ENCODE results near the gene PKD1. TPM values are rescaled to one million over a fixed set of nuclear protein-coding genes. Genes with fewer than 3 reads are reported as not detected.

Gene PKD1
- total and polyA plus RNA-seq, 7 donors = 10.6 to 372 (median 81.6) TPM

DNA sequence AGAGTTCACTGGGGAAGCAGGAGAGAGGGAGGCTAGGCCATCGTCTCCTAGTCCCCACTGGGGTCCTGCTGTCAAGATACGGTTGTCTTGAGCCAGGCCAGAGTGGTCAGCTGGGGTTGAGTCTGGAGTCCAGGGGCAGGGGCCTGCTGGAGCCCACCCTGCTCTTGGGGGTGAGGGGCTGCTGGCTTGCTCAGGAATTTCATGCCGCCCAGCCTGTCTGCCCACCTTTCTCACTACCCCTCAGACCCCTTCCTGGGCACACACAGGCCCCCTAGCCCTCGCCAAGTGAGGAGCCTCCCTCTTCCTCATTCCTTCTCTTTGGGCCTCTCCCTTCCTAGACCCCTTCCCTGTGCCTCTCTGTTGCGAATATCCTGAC, 21.1 kb upstream of the PKD1 start:
- intact Hi-C loops (cut with DNase I) = loop anchor here (2.0 kb wide), 1 partner anchor 48 kb away; the partner anchor contains the start of gene MLST8
- TF ChIP-seq, protein P1, sequence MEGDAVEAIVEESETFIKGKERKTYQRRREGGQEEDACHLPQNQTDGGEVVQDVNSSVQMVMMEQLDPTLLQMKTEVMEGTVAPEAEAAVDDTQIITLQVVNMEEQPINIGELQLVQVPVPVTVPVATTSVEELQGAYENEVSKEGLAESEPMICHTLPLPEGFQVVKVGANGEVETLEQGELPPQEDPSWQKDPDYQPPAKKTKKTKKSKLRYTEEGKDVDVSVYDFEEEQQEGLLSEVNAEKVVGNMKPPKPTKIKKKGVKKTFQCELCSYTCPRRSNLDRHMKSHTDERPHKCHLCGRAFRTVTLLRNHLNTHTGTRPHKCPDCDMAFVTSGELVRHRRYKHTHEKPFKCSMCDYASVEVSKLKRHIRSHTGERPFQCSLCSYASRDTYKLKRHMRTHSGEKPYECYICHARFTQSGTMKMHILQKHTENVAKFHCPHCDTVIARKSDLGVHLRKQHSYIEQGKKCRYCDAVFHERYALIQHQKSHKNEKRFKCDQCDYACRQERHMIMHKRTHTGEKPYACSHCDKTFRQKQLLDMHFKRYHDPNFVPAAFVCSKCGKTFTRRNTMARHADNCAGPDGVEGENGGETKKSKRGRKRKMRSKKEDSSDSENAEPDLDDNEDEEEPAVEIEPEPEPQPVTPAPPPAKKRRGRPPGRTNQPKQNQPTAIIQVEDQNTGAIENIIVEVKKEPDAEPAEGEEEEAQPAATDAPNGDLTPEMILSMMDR (IDR thresholded peaks at IDR 0.05) = no peak
- no peak for TF ChIP-seq POLR2A (IDR thresholded peaks at IDR 0.05)
- no peak for TF ChIP-seq POLR2AphosphoS5 (IDR thresholded peaks at IDR 0.05)
- no peak for TF ChIP-seq EP300 (IDR thresholded peaks at IDR 0.05)
- peaks cover 0 to 90% (median 84%) of the 10 kb centered on the region in 4 donors for H3K4me1 ChIP-seq
- H3K36me3 ChIP-seq = no peaks in the 10 kb centered on the region
- peak overlapping the region; percentile 90 to 96 (median 94) for H3K27ac ChIP-seq
- H3K4me3 ChIP-seq = peak overlapping the region in 3 of 4 donors; percentile 74 to 76 (median 75)
- H3K27me3 ChIP-seq = no peaks in the 10 kb centered on the region
- 64 to 74% methylated on average over 5 of the region's 5 CpGs for WGBS, 2 donors
- H3K9me3 ChIP-seq = no peaks in the 10 kb centered on the region
- no peak for DNase-seq

DNA sequence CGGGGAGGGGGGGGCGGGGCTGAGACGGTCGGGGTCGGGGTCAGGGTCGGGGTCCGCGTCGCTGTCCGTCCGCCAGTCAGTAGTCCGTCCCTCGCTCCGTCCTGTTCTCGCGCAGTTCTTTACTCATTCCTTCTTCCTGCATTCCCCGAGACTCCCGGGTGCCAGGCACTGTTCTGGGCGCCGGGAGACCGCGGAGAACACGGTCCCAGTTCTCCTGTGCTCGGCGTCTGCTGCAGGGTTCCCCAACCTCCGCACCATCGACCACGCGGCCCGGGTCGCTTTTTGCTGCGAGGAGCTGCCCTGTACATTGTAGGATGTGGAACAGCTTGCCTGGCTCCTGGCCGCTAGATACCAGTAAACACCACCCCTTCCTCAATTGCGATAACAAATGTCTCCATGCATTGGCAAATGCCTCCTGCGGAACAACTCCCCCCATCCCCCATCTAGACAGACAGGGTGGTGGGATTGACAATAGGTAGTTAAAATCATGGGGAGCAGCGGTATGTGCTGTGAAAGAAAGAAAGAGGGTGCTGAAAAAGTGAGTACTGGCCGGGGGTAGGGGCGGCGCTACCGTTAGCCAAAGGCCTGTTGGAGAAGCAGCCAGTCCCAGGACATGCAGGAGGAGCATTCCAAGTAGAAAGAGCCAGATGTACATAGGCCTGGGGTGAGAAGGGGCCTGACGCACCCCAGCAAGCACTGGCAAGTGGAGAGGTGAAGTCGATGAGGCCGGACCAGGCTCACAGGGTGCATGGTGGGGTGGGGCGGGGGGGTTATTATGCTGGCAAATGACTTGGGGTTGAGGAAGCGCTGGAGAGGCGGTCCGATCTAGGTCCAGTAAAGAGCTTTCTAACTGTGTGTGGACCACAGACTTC, 20.5 kb upstream of the PKD1 start:
- H3K4me1 ChIP-seq = peaks cover 0 to 90% (median 84%) of the 10 kb centered on the region in 4 donors
- 5 to 8% methylated on average over 47 of the region's 47 CpGs for WGBS, 2 donors
- intact Hi-C loops (cut with DNase I) = loop anchor here (2.0 kb wide), 2 partner anchors 49 to 67 kb away; partner anchors contain the start of genes E4F1 and MLST8
- peaks cover 0 to 6% (median 2%) of the 10 kb centered on the region in 4 donors for H3K36me3 ChIP-seq
- no peaks in the 10 kb centered on the region for H3K27me3 ChIP-seq
- DNase-seq = no peak
- peak overlapping the region; percentile 51 to 76 (median 74) for H3K4me3 ChIP-seq
- H3K9me3 ChIP-seq = no peaks in the 10 kb centered on the region
- peak overlapping the region; percentile 90 to 96 (median 94) for H3K27ac ChIP-seq
- TF ChIP-seq POLR2AphosphoS5 (IDR thresholded peaks at IDR 0.05) (peak in 2 of 4 donors; percentile 35 to 56), EP300 (IDR thresholded peaks at IDR 0.05) (no peak)

DNA sequence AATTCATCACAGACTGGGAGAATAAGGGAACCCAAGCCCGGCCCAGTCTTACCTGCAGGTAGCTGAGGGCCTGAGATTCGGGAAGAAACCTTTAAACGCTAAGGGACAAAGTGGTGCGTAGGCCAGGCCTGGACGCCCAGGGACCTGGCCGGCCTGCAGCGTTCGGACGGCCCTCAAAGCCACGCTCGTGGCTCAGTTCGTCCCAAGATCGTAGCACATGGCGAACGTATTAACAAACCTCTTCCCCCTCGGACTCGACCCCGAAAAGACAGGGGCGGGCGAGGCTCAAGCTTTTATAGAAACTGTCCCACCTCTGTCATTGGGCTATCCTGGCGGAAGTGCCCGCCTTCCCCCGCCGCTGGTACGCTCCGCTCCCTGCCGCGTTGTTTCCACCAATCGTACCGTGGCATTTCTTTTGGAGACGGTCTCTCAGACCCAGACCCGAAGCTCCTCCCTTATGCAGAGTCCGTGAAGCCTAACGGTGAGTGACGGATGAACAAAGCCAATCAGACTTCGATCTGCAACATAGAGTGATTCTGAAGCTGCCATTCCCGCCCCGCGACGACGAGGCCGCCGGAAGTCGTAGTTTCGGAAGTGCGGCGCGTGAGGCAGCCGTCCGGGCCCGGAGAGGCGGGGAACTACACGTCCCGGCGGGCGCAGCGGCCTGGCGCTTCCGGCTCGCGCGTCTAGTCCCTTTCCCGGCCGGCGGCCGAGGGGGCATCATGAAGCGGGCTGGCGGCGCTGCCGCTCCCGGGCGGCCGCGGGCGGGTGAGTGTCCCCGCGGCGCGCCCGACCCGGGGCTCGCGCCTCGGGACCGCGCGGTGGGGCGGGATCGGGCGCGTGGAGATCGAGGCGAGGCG, 19.6 kb upstream of the PKD1 start, which contains the start of gene TRAF7:
Gene TRAF7 (plus strand): TSS at position 692 of the 860 bp plus-strand sequence. CDS start 8,139 bp downstream, outside the sequence.
- Histone ChIP-seq H3K4me1 (peaks cover 0 to 90% (median 84%) of the 10 kb centered on the region in 4 donors), H3K27me3 (no peaks in the 10 kb centered on the region), H3K27ac (peak within 1 kb of the TSS; percentile 90 to 96 (median 94)), H3K36me3 (peaks cover 0 to 8% (median 2%) of the 10 kb centered on the region in 4 donors), H3K4me3 (peak within 1 kb of the TSS; percentile 58 to 80 (median 76)), H3K9me3 (no peaks in the 10 kb centered on the region)
- peak; percentile 100 for DNase-seq
- TF ChIP-seq POLR2A (IDR thresholded peaks at IDR 0.05) (peak; percentile 100), POLR2AphosphoS5 (IDR thresholded peaks at IDR 0.05) (peak; percentile 100), EP300 (IDR thresholded peaks at IDR 0.05) (peak in 1 of 4 donors; percentile 59)
- TF ChIP-seq, protein P1 (IDR thresholded peaks at IDR 0.05) = no peak
- intact Hi-C loops (cut with DNase I) = loop anchor here (2.0 kb wide), 1 partner anchor 67 kb away; the partner anchor contains the start of gene E4F1
- 0% methylated on average over 94 of the region's 94 CpGs for WGBS, 2 donors

DNA sequence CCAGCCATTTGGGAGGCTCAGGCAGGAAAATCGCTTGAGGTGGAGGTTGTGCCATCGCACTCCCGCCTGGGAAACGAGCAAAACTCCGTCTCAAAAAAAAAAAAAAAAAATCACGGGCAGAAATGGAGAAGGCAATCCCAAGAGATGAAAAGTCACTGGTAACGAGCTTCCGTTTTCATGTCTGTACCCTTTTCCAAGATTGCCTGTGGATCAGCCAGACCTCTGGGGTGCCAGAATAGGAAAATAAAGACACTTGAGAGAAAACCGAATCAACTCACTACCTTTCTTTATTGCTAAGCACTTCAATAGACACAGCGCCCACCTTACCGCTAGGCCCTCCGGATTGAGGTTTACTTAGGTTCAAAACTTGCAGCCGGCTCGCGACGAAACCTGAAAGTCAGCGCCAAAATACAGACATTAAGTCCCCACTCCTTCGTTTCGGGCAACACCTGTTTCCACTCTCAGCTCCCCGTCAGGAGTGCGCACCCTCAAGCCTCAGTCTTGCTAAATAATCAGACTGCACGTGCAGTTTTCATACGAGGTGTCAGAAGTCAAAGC, 18.9 kb upstream of the PKD1 start:
- DNase-seq = no peak
- Histone ChIP-seq H3K36me3 (peaks cover 0 to 8% (median 2%) of the 10 kb centered on the region in 4 donors), H3K4me3 (peak overlapping the region; percentile 50 to 80 (median 68)), H3K4me1 (peaks cover 0 to 90% (median 81%) of the 10 kb centered on the region in 4 donors), H3K27ac (peak overlapping the region; percentile 76 to 88 (median 84)), H3K27me3 (no peaks in the 10 kb centered on the region), H3K9me3 (no peaks in the 10 kb centered on the region)
- WGBS, 2 donors = 1 to 2% methylated on average over 23 of the region's 23 CpGs
- TF ChIP-seq, protein P1 (IDR thresholded peaks at IDR 0.05) = no peak
- TF ChIP-seq POLR2A (IDR thresholded peaks at IDR 0.05) (no peak), EP300 (IDR thresholded peaks at IDR 0.05) (no peak), POLR2AphosphoS5 (IDR thresholded peaks at IDR 0.05) (no peak)
- intact Hi-C loops (cut with DNase I) = loop anchor here (2.0 kb wide), 1 partner anchor 68 kb away; the partner anchor contains the start of gene E4F1

All from sigmoid colon (tissue), 7 donors.